ENCODE measurements around the gene CYFIP1.

Gene CYFIP1

DNA sequence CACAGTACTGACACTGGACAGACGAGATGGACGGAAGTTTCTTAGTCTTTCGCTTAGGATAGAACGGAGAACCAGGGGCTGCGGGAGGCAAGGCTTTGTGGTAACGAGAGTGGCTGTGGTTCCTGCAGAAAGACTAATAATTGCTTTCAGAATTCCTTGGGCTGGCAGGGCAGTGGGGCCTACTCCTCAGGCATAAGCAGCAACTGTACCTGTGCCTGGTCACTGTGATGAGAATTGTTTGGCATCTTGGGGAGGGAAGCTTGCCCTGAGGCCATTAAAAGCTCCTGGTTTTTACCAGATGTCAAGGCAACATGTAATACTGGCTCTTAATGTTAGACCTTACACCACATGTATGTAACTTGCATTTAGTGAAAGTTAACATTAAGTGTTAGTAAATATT is 134.1 kb downstream of the CYFIP1 start:
- no peaks in the 10 kb centered on the region for H3K27me3 ChIP-seq
- peaks cover 0 to 42% (median 34%) of the 10 kb centered on the region in 3 donors for H3K36me3 ChIP-seq
- intact Hi-C loops (cut with DNase I; ENCODE audit: low total_unique reads): no loop called here
- TF ChIP-seq, protein P1, sequence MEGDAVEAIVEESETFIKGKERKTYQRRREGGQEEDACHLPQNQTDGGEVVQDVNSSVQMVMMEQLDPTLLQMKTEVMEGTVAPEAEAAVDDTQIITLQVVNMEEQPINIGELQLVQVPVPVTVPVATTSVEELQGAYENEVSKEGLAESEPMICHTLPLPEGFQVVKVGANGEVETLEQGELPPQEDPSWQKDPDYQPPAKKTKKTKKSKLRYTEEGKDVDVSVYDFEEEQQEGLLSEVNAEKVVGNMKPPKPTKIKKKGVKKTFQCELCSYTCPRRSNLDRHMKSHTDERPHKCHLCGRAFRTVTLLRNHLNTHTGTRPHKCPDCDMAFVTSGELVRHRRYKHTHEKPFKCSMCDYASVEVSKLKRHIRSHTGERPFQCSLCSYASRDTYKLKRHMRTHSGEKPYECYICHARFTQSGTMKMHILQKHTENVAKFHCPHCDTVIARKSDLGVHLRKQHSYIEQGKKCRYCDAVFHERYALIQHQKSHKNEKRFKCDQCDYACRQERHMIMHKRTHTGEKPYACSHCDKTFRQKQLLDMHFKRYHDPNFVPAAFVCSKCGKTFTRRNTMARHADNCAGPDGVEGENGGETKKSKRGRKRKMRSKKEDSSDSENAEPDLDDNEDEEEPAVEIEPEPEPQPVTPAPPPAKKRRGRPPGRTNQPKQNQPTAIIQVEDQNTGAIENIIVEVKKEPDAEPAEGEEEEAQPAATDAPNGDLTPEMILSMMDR (IDR thresholded peaks at IDR 0.05): no peak
- H3K4me1 ChIP-seq: peaks cover 0 to 8% (median 2%) of the 10 kb centered on the region in 4 donors
- no peak overlapping the region for H3K4me3 ChIP-seq
- no peaks in the 10 kb centered on the region for H3K9me3 ChIP-seq
- no peak overlapping the region for H3K27ac ChIP-seq
- no peak for DNase-seq

DNA sequence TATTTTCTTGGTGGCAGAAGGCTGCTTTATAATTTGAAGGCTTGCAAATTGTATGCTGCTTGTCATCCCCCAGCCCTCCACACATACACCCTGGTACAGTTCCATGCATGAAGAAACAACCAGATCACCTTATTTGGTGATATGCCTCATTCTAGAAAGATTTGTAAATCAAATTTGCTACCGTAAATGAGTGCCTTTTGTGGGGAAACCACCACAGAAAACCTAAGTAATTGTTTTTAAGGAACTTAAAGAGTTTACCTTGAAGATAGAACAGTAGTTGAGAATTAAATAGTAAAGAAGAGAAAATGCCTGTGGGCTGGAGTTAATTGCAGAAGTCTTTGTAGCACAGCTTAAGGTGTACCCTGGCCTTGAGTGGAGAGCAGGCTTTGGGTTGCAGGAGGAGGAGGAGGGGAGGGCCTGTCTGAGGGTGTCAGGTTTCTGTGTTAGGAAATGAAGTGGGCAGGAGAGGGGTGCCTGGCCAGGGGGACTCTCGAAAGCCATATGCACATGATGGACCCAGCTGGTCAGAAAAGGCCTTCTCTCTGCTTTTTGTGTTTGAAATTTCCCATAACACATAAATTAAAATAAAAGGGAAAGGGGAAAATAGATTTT is 134.8 kb downstream of the CYFIP1 start:
- Histone ChIP-seq H3K27ac (no peak overlapping the region), H3K4me3 (no peak overlapping the region), H3K9me3 (no peaks in the 10 kb centered on the region), H3K36me3 (peaks cover 0 to 42% (median 28%) of the 10 kb centered on the region in 3 donors), H3K27me3 (no peaks in the 10 kb centered on the region), H3K4me1 (peaks cover 0 to 10% (median 6%) of the 10 kb centered on the region in 4 donors)
- intact Hi-C loops (cut with DNase I; ENCODE audit: low total_unique reads): no loop called here
- TF ChIP-seq, protein P1 (IDR thresholded peaks at IDR 0.05): no peak
- DNase-seq: no peak

DNA sequence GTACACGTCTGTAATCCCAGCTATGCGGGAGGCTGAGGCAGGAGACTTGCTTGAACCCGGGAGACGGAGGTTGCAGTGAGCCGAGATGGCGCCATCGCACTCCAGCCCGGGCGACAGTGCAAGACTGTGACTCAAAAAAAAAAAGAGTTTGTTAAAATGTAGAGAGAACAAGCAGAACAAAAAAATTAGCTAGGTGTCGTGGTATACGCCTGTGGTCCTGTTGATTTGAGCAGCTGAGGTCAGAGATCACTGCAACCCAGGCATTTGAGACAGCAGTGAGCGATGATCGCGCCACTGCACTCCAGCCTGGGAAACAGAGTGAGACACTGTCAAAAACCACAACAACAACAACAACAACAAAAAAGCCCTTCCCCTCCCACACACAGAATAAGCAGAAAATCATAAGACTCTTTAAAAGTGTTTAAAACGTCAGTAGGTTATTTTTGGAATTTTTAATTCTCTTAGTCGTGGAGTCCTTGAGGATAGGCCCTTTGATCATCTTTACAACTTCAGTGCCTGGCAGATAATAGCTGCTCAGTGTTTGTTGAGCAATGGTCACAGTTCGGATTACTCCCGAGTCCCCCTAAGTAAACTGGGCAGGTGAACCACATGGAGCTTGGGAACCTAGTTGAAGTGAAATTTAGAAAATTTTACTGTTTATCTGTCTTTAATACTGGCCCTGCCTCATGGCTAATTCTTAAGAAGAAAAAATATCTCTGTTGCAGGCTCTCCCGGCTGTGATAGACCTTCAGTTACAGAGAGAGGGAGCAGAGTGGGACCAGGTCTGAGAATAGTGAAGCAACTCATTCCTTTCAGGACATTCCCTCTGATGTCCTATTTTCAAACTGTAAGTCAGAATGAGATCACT is 135.5 kb downstream of the CYFIP1 start:
- H3K4me1 ChIP-seq: peaks cover 0 to 17% (median 12%) of the 10 kb centered on the region in 4 donors
- no peak for DNase-seq
- H3K4me3 ChIP-seq: no peak overlapping the region
- intact Hi-C loops (cut with DNase I; ENCODE audit: low total_unique reads): no loop called here
- peaks cover 0 to 42% (median 28%) of the 10 kb centered on the region in 3 donors for H3K36me3 ChIP-seq
- H3K27me3 ChIP-seq: no peaks in the 10 kb centered on the region
- TF ChIP-seq, protein P1 (IDR thresholded peaks at IDR 0.05): no peak
- H3K27ac ChIP-seq: no peak overlapping the region
- H3K9me3 ChIP-seq: no peaks in the 10 kb centered on the region

GRCh38 chr15:22839046-22839695 is 141.0 kb downstream of the CYFIP1 start:
- Histone ChIP-seq H3K4me3 (peak overlapping the region; percentile 77 to 88), H3K9me3 (no peaks in the 10 kb centered on the region), H3K27me3 (no peaks in the 10 kb centered on the region), H3K27ac (peak overlapping the region; percentile 92), H3K4me1 (peaks cover 0 to 22% (median 13%) of the 10 kb centered on the region in 4 donors), H3K36me3 (peaks cover 0 to 6% (median 0%) of the 10 kb centered on the region in 3 donors)
- DNase-seq: no peak
- intact Hi-C loops (cut with DNase I; ENCODE audit: low total_unique reads): loop anchor here (2.0 to 10.0 kb wide), 2 partner anchors 52 to 136 kb away; partner anchors contain the start of gene NIPA1
- TF ChIP-seq, protein P1 (IDR thresholded peaks at IDR 0.05): no peak

DNA sequence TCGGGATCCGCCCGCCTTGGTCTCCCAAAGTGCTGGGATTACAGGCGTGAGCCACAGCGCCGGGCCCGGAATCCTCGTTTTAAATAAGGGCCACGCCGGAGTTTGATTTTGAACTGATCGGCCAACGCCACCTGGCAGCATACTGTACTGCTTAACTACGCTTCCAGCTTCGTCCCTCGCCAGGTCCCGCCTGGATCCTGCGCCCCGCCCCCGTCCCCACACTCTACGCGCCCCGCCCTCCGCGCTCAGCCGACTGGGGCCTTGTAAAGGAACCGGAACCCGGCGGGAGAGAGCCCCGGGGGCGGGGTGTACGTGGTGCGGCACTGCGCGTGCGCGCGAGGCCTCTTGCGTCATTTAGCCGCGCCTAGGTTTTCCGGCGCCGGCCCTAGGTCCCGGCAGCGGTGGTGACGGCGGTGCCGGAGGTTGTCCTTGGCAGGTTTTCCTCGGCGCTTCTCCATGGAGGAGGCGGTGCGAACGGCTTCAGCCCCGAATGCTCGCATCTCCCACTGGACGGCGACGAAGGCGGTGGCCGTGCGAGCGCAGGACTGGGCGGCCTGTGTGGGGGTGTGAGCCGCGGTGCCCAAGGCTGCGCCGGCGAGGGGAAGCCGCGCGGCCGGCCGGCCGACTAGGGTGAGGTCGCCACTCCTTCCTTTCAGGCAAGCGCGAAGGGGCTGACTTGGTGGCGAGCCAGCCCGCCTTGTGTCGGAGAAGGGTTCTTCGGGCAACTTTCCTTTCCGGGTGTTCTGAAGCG is 141.7 kb downstream of the CYFIP1 start, which contains the start of gene NIPA2:
Gene NIPA2, plus strand, starts transcription at position 375 of the 751 bp plus-strand sequence. CDS start 13,066 bp downstream, outside the sequence.
- H3K27me3 ChIP-seq: no peaks in the 10 kb centered on the region
- peak within 1 kb of the TSS; percentile 77 to 88 for H3K4me3 ChIP-seq
- H3K27ac ChIP-seq: peak within 1 kb of the TSS; percentile 92
- TF ChIP-seq, protein P1 (IDR thresholded peaks at IDR 0.05): peak in 1 of 2 experiments; percentile 31
- no peaks in the 10 kb centered on the region for H3K9me3 ChIP-seq
- H3K36me3 ChIP-seq: peaks cover 0 to under 1% (median 0%) of the 10 kb centered on the region in 3 donors
- intact Hi-C loops (cut with DNase I; ENCODE audit: low total_unique reads): loop anchor here (2.0 to 10.0 kb wide), 2 partner anchors 52 to 136 kb away; partner anchors contain the start of gene NIPA1
- H3K4me1 ChIP-seq: peaks cover 0 to 22% (median 13%) of the 10 kb centered on the region in 4 donors
- peak; percentile 98 to 99 for DNase-seq
